ENCODE data around the gene BTBD6. TPM values are rescaled to one million over a fixed set of nuclear protein-coding genes. Genes with fewer than 3 reads are reported as not detected.

The BTBD6 gene
- total RNA-seq, 1 donor from 2014 or later: 50.6 TPM

- no peak overlapping the region for H3K4me3 ChIP-seq (ENCODE audit: low read length in 3 of 3)
- no peaks in the 10 kb centered on the region for H3K27me3 ChIP-seq (ENCODE audit: control insufficient read depth in 3 of 3, insufficient read depth in 3 of 3, low read length in 3 of 3)
- H3K9ac ChIP-seq (ENCODE audit: low read depth in 1 of 3, low read length in 3 of 3): peak overlapping the region in 1 of 3 donors; percentile 43
- H3K36me3 ChIP-seq (ENCODE audit: control insufficient read depth in 3 of 3, insufficient read depth in 3 of 3, low read length in 3 of 3): peaks cover 0 to 13% (median 2%) of the 10 kb centered on the region in 3 donors
- no peak overlapping the region for H3K27ac ChIP-seq (ENCODE audit: low read depth, low read length)
- no peaks in the 10 kb centered on the region for H3K9me3 ChIP-seq (ENCODE audit: control insufficient read depth in 3 of 3, low read length in 3 of 3)
- peaks cover 10 to 35% (median 34%) of the 10 kb centered on the region in 3 donors for H3K4me1 ChIP-seq (ENCODE audit: control insufficient read depth in 3 of 3, insufficient read depth in 3 of 3, low read length in 3 of 3)
Measured at GRCh38 chr14:105260959-105261358, 12.6 kb downstream of the BTBD6 start.

GRCh38 chr14:105261781-105262180 lies 13.4 kb downstream of the BTBD6 start:
- Histone ChIP-seq H3K36me3 (ENCODE audit: control insufficient read depth in 3 of 3, insufficient read depth in 3 of 3, low read length in 3 of 3) (peaks cover 0 to 11% (median 2%) of the 10 kb centered on the region in 3 donors), H3K9me3 (ENCODE audit: control insufficient read depth in 3 of 3, low read length in 3 of 3) (no peaks in the 10 kb centered on the region), H3K9ac (ENCODE audit: low read depth in 1 of 3, low read length in 3 of 3) (peak overlapping the region in 1 of 3 donors; percentile 33), H3K27me3 (ENCODE audit: control insufficient read depth in 3 of 3, insufficient read depth in 3 of 3, low read length in 3 of 3) (no peaks in the 10 kb centered on the region), H3K4me1 (ENCODE audit: control insufficient read depth in 3 of 3, insufficient read depth in 3 of 3, low read length in 3 of 3) (peaks cover 10 to 31% (median 27%) of the 10 kb centered on the region in 3 donors), H3K27ac (ENCODE audit: low read depth, low read length) (no peak overlapping the region), H3K4me3 (ENCODE audit: low read length in 3 of 3) (no peak overlapping the region)

GRCh38 chr14:105267820-105268548 lies 19.7 kb downstream of the BTBD6 start:
- H3K36me3 ChIP-seq (ENCODE audit: control insufficient read depth in 3 of 3, insufficient read depth in 3 of 3, low read length in 3 of 3): peaks cover 15 to 17% (median 15%) of the 10 kb centered on the region in 3 donors
- H3K4me3 ChIP-seq (ENCODE audit: low read length in 3 of 3): no peak overlapping the region
- H3K27me3 ChIP-seq (ENCODE audit: control insufficient read depth in 3 of 3, insufficient read depth in 3 of 3, low read length in 3 of 3): no peaks in the 10 kb centered on the region
- peaks cover 0 to 10% (median 9%) of the 10 kb centered on the region in 3 donors for H3K4me1 ChIP-seq (ENCODE audit: control insufficient read depth in 3 of 3, insufficient read depth in 3 of 3, low read length in 3 of 3)
- H3K9ac ChIP-seq (ENCODE audit: low read depth in 1 of 3, low read length in 3 of 3): peak overlapping the region in 1 of 3 donors; percentile 45
- H3K27ac ChIP-seq (ENCODE audit: low read depth, low read length): no peak overlapping the region
- no peaks in the 10 kb centered on the region for H3K9me3 ChIP-seq (ENCODE audit: control insufficient read depth in 3 of 3, low read length in 3 of 3)

GRCh38 chr14:105268736-105269354 lies 20.5 kb downstream of the BTBD6 start:
- Histone ChIP-seq H3K27ac (ENCODE audit: low read depth, low read length) (no peak overlapping the region), H3K4me3 (ENCODE audit: low read length in 3 of 3) (no peak overlapping the region), H3K9me3 (ENCODE audit: control insufficient read depth in 3 of 3, low read length in 3 of 3) (no peaks in the 10 kb centered on the region), H3K36me3 (ENCODE audit: control insufficient read depth in 3 of 3, insufficient read depth in 3 of 3, low read length in 3 of 3) (peaks cover 12 to 17% (median 15%) of the 10 kb centered on the region in 3 donors), H3K4me1 (ENCODE audit: control insufficient read depth in 3 of 3, insufficient read depth in 3 of 3, low read length in 3 of 3) (peaks cover 0 to 10% (median 9%) of the 10 kb centered on the region in 3 donors), H3K9ac (ENCODE audit: low read depth in 1 of 3, low read length in 3 of 3) (no peak overlapping the region), H3K27me3 (ENCODE audit: control insufficient read depth in 3 of 3, insufficient read depth in 3 of 3, low read length in 3 of 3) (no peaks in the 10 kb centered on the region)

GRCh38 chr14:105269405-105269804 lies 21.1 kb downstream of the BTBD6 start:
- no peak overlapping the region for H3K27ac ChIP-seq (ENCODE audit: low read depth, low read length)
- no peak overlapping the region for H3K9ac ChIP-seq (ENCODE audit: low read depth in 1 of 3, low read length in 3 of 3)
- no peak overlapping the region for H3K4me3 ChIP-seq (ENCODE audit: low read length in 3 of 3)
- H3K9me3 ChIP-seq (ENCODE audit: control insufficient read depth in 3 of 3, low read length in 3 of 3): no peaks in the 10 kb centered on the region
- H3K36me3 ChIP-seq (ENCODE audit: control insufficient read depth in 3 of 3, insufficient read depth in 3 of 3, low read length in 3 of 3): peaks cover 12 to 17% (median 15%) of the 10 kb centered on the region in 3 donors
- H3K27me3 ChIP-seq (ENCODE audit: control insufficient read depth in 3 of 3, insufficient read depth in 3 of 3, low read length in 3 of 3): no peaks in the 10 kb centered on the region
- peaks cover 0 to 11% (median 10%) of the 10 kb centered on the region in 3 donors for H3K4me1 ChIP-seq (ENCODE audit: control insufficient read depth in 3 of 3, insufficient read depth in 3 of 3, low read length in 3 of 3)

GRCh38 chr14:105271224-105271890 lies 23.0 kb downstream of the BTBD6 start:
- no peak overlapping the region for H3K27ac ChIP-seq (ENCODE audit: low read depth, low read length)
- no peaks in the 10 kb centered on the region for H3K27me3 ChIP-seq (ENCODE audit: control insufficient read depth in 3 of 3, insufficient read depth in 3 of 3, low read length in 3 of 3)
- no peaks in the 10 kb centered on the region for H3K9me3 ChIP-seq (ENCODE audit: control insufficient read depth in 3 of 3, low read length in 3 of 3)
- H3K4me1 ChIP-seq (ENCODE audit: control insufficient read depth in 3 of 3, insufficient read depth in 3 of 3, low read length in 3 of 3): peaks cover 12 to 25% (median 23%) of the 10 kb centered on the region in 3 donors
- H3K9ac ChIP-seq (ENCODE audit: low read depth in 1 of 3, low read length in 3 of 3): no peak overlapping the region
- H3K36me3 ChIP-seq (ENCODE audit: control insufficient read depth in 3 of 3, insufficient read depth in 3 of 3, low read length in 3 of 3): peaks cover 12 to 17% (median 15%) of the 10 kb centered on the region in 3 donors
- no peak overlapping the region for H3K4me3 ChIP-seq (ENCODE audit: low read length in 3 of 3)

- Histone ChIP-seq H3K9ac (ENCODE audit: low read depth in 1 of 3, low read length in 3 of 3) (no peak overlapping the region), H3K4me3 (ENCODE audit: low read length in 3 of 3) (no peak overlapping the region)
Measured at GRCh38 chr14:105272623-105273022, 24.3 kb downstream of the BTBD6 start.

GRCh38 chr14:105273062-105273461 lies 24.7 kb downstream of the BTBD6 start:
- Histone ChIP-seq H3K36me3 (ENCODE audit: control insufficient read depth in 3 of 3, insufficient read depth in 3 of 3, low read length in 3 of 3) (peaks cover 11 to 17% (median 15%) of the 10 kb centered on the region in 3 donors), H3K4me3 (ENCODE audit: low read length in 3 of 3) (no peak overlapping the region), H3K4me1 (ENCODE audit: control insufficient read depth in 3 of 3, insufficient read depth in 3 of 3, low read length in 3 of 3) (peaks cover 18 to 25% (median 25%) of the 10 kb centered on the region in 3 donors), H3K27ac (ENCODE audit: low read depth, low read length) (no peak overlapping the region), H3K9me3 (ENCODE audit: control insufficient read depth in 3 of 3, low read length in 3 of 3) (no peaks in the 10 kb centered on the region), H3K9ac (ENCODE audit: low read depth in 1 of 3, low read length in 3 of 3) (no peak overlapping the region), H3K27me3 (ENCODE audit: control insufficient read depth in 3 of 3, insufficient read depth in 3 of 3, low read length in 3 of 3) (no peaks in the 10 kb centered on the region)

More at GRCh38 chr14:105272623-105273022, 24.3 kb downstream of the BTBD6 start:
- no peaks in the 10 kb centered on the region for H3K9me3 ChIP-seq (ENCODE audit: control insufficient read depth in 3 of 3, low read length in 3 of 3)
- H3K36me3 ChIP-seq (ENCODE audit: control insufficient read depth in 3 of 3, insufficient read depth in 3 of 3, low read length in 3 of 3): peaks cover 11 to 17% (median 15%) of the 10 kb centered on the region in 3 donors
- peaks cover 15 to 25% (median 25%) of the 10 kb centered on the region in 3 donors for H3K4me1 ChIP-seq (ENCODE audit: control insufficient read depth in 3 of 3, insufficient read depth in 3 of 3, low read length in 3 of 3)
- H3K27me3 ChIP-seq (ENCODE audit: control insufficient read depth in 3 of 3, insufficient read depth in 3 of 3, low read length in 3 of 3): no peaks in the 10 kb centered on the region
- H3K27ac ChIP-seq (ENCODE audit: low read depth, low read length): no peak overlapping the region

GRCh38 chr14:105274637-105275036 lies 26.3 kb downstream of the BTBD6 start:
- Histone ChIP-seq H3K9ac (ENCODE audit: low read depth in 1 of 3, low read length in 3 of 3) (no peak overlapping the region), H3K27ac (ENCODE audit: low read depth, low read length) (no peak overlapping the region), H3K4me1 (ENCODE audit: control insufficient read depth in 3 of 3, insufficient read depth in 3 of 3, low read length in 3 of 3) (peaks cover 18 to 26% (median 24%) of the 10 kb centered on the region in 3 donors), H3K36me3 (ENCODE audit: control insufficient read depth in 3 of 3, insufficient read depth in 3 of 3, low read length in 3 of 3) (peaks cover 4 to 5% (median 5%) of the 10 kb centered on the region in 3 donors), H3K27me3 (ENCODE audit: control insufficient read depth in 3 of 3, insufficient read depth in 3 of 3, low read length in 3 of 3) (no peaks in the 10 kb centered on the region), H3K9me3 (ENCODE audit: control insufficient read depth in 3 of 3, low read length in 3 of 3) (no peaks in the 10 kb centered on the region), H3K4me3 (ENCODE audit: low read length in 3 of 3) (no peak overlapping the region)
